ENCODE data around the gene GORAB. TPM values are rescaled to one million over a fixed set of nuclear protein-coding genes. Genes with fewer than 3 reads are reported as not detected.

Gene GORAB
- total and polyA plus RNA-seq, 2 of the 8 experiments (the other 6 are each of a cell fraction or from before 2014, with no cell fraction given) = 4.0 to 9.6 TPM

DNA sequence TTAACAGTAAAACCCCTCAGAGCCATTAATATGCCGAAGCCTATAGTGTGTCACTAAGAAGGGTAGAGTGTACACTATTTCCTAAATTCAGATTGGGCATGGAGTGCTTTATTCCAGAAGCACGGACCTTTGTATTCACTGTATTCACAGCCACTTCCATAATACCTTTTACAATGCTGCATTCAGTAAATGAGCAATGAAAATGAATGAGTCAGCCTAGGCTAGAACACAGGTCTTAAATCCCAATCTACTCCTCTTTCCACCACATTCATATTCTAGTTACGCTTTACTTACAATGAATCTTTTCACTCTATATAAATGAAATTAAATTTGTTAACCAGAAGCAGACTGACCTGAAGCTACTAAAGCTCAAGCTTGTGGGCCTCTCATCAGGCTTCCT, 13.0 kb upstream of the GORAB start (continued):
- TF ChIP-seq KDM5A (IDR thresholded peaks at IDR 0.05; ENCODE audit: low read length) (no peak), FOSL1 (IDR thresholded peaks at IDR 0.05; ENCODE audit: insufficient read depth, low read depth, low read length) (no peak), SP2 (IDR thresholded peaks at IDR 0.05; ENCODE audit: low read length) (no peak), SIX5 (IDR thresholded peaks at IDR 0.05; ENCODE audit: low read depth, low read length) (no peak), BACH1 (IDR thresholded peaks at IDR 0.05; ENCODE audit: low read length) (no peak)

Measured in H1 (cell line).